GM21619 (cell line): Measurements from ENCODE around the gene CELSR1.
"Not testable (repeated sequence)": the region's sequence is repeated elsewhere in the genome, so short reads cannot be mapped to it uniquely, and the experiment has no call there.

Experiments
- ATAC-seq: cut with Tn5 transposase; IDR thresholded peaks from one replicate; pipeline ENCODE4 v1.9.1; 2021; ENCODE audit not compliant: unreplicated experiment

CELSR1 gene

GRCh38 chr22:46422896-46423295, 114.5 kb downstream of the CELSR1 start:
- no peak for ATAC-seq

DNA sequence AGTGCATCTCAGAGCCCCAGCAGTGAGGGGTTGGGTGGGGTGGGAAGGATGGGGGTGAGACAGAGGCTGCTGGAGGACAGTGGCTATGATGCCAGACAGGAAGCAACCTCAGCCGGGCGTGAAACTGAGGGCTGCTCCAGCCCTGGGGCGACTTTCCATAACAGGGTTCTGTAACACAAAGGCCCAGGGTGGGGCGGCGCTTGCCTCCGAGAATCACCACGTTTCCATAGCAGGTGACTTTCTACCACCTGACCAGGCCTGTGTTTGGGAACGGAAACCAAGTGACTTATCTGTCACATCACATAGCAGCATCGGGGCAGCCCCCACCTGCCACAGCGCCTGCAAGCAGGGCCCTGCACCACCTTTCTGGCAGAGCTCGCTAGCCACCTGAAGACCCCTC, 116.2 kb downstream of the CELSR1 start:
- no peak for ATAC-seq

GRCh38 chr22:46419754-46420571, 117.5 kb downstream of the CELSR1 start:
- ATAC-seq = no peak

- no peak for ATAC-seq
These were observed 118.6 kb downstream of the CELSR1 start for GRCh38 chr22:46418827-46419226.

DNA sequence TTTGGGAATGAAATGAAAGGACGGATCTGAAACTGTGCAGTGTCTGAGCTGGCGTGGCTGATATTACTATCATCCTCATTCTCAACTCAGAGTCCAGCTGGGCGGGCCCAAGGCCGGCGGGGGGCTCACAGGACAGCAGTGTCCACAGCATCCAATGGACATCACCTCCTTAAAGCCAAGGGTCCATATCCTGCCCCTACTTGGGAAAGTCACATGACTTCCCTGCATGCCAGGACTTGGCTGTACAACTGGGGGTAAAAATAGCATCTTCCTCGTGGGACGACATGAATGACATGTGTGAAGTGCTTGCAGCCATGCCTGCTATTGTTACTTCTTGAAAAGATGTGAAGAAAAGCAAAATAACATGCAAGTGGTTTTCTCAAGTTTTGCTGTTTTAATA, 119.7 kb downstream of the CELSR1 start:
- ATAC-seq = no peak

GRCh38 chr22:46416891-46417580, 120.4 kb downstream of the CELSR1 start:
- ATAC-seq = no peak

DNA sequence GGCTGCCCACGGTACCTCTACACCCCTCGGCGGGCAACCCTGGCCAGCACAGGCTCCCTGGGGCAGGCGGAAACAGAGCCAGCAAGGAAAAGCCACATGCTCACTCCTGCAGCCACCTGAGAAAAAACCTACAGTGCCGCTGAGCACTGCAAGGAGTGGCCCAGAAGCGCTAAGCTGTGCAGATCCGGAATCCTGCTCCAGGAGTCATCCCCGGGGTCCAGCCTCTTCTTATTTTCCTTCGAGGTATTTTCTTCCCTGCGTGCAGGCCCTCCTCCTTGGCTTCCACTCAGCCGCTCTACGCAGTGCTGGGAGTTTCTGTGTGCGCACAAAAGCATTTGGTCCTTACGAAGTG, 120.9 kb downstream of the CELSR1 start:
- no peak for ATAC-seq

- no peak for ATAC-seq
These were observed 121.5 kb downstream of the CELSR1 start for GRCh38 chr22:46415776-46416519.

DNA sequence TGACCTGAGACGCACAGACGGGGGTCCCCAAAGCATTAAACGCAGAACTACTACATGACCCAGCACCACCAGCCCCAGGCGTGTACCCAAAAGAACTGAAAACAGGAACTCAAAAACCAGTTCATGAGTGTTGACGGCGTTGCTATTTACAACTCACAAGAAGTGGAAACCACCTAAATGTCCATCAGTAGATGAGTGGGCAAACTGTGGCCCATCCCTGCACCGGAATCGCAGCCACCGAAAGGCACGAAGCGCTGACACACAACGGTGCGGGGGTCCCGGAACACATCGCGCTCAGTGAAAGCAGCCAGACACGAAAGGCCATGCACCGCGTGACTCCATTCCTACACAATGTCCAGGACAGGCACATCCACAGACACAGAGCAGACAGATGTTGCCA, 122.7 kb downstream of the CELSR1 start:
- no peak for ATAC-seq

DNA sequence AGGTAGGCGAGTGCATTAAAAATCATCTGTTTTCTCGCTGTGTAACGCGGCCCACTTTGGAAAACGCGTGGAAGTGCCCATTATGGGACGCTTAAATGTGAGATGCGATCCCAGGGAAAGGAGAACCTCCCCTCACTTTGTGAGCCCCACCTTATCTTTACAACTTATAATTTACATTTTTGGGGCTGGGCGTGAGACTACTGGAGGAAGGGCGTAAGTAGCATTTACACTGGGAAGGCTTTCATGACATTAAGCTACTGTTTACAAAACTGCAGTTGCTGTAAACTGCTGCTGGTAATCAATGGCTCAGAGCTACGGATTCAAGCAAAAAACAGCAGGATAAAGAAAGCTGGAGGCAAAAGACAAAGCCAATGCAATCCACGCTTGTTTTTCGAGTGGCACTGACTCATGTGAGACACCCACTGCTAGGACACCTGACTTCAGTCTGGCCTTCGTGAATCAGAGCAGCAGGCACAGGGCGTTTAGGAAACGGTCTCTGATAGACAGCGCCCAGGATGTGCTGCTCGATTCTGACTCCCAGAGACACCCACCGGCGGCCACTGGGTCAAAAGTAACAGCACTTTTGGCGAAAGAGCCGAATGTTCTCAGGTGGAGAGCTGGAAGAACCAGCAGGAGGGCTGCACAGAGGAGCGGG, 123.6 kb downstream of the CELSR1 start:
- no peak for ATAC-seq

DNA sequence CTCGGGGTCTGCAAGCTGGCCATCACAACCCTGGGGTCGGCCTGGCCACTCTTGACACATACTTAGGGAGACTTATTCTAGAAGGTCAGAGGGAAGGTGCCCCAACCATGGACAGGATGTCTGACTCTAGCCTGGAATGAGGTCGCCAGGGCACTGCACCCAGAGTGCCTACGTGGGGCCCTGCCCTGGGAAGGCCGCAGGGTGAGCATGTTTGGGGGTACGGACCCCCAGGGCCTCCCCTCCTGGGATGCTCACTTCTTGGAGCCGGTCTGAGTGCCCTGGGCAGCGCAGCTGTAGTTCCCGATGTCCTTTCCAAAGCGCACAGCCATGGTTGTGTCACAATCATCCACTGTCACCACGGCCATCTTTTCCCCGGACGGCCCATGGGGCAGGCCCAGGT, 126.1 kb downstream of the CELSR1 start:
- ATAC-seq = no peak

GRCh38 chr22:46410291-46410808, 127.1 kb downstream of the CELSR1 start:
- ATAC-seq = no peak

GRCh38 chr22:46409631-46410210, 127.7 kb downstream of the CELSR1 start:
- ATAC-seq = no peak

DNA sequence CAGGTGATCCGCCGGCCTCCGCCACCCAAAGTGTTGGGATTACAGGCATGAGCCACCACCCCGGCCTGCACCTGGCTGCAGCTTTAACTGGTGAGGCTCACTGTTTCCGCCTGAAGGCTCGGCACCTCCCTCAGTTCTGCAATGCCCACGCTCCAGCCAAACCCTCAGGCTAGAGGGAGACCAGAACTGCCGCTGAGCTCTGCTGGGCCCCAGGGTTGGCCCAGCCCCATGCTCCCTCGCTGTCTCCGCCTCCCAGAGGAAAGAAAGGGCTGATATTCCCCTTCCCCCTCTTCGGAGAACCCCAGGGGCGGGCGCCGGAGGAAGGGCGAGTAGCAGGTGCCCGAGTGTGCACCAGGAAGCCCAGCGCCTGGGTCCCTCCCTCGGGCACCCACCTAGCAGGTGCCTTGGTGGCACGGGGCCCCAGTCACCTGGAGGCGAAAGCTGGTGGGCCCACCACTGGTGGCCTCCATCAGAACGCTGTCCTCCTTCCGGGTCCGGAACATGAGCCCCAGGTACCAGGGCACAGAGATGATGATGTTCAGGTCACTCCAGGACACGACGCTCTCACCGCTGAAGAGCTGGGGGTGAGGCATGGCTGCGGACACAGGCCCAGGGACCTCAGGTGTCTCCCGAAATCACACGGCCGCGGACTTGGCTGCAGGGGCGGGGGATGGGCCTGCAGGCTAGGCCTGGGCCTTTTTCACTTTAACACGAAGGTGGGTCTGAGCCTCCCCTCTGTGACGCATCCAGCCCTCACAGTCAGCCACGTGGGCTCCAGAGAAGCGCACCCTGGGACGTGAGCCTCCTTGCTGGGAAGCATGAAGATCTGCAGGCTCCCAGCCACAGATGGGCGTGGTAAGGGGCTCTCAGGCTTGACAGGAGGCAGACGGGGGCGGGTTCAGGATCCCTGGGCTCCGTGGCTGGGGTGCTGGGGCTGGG, 128.6 kb downstream of the CELSR1 start:
- no peak for ATAC-seq

DNA sequence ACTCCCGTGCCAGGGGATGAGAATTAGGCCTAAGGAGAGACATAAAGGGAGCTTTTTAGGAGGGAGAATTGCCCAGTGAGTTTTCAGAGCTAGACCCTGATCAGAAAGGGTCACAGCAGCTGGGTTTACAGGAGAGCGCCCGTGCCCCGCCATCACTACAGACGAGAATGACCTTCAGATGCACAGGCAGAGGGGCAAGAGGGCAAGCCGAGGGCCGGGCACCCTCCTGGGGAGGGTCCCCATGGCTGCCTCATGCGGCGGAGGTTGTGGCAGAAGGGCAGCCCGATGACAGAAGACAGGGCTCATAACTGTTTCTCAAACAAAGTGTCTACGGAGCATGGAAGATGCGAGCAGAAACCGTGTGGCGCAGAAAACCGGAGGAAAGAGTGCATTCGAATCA, 129.7 kb downstream of the CELSR1 start:
- no peak for ATAC-seq

- no peak for ATAC-seq
These were observed 130.6 kb downstream of the CELSR1 start for GRCh38 chr22:46406791-46407190.

- no peak for ATAC-seq
These were observed 131.1 kb downstream of the CELSR1 start for GRCh38 chr22:46406349-46406748.

DNA sequence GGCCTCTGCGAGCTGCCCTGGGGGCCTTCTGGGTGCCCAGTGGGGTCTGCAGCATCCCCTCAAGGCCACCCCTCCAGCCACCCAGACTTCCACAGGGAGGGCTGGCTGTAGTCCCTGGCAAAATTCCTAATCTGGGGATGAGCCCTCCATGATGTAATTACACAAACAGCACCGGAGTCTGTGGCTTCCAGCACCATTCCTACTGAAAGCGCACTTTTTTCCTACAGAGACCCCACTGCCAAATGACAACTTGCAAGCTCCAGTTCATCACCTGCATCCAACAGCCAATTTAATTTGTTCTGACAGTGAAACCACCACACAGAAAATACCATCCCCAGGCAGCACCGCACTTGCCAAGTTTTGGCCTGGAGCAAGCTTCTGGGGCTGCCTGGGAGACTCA, 131.5 kb downstream of the CELSR1 start:
- no peak for ATAC-seq

GRCh38 chr22:46403880-46404279, 133.5 kb downstream of the CELSR1 start:
- not testable (repeated sequence) for ATAC-seq

DNA sequence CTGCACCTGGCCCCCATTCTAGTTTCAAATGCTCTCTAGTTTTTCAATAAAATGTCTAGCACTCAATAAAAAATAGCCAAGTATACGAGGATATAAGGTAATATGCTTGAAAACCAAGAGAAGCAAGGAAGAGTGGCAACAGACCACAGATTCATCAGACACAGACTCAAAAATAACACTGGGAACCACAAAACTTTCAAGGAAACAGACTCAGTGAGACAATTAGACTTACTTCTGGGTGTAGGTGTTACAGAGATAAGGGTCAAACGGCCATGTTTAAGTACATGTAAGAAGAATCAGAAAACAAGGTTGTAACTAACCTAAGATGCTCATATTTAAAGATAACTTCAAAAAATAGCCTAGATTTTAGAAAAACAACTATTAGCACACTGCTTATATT, 134.9 kb downstream of the CELSR1 start:
- no peak for ATAC-seq
